ENCODE results near the gene ZNF438.

Gene ZNF438

GRCh38 chr10:30990971-30991646 is 40.6 kb downstream of the ZNF438 start:
- TF ChIP-seq CTCF (IDR thresholded peaks at IDR 0.05; ENCODE audit: borderline replicate concordance, control extremely low read depth, extremely low read depth, insufficient read depth, missing control alignments), result no peak
- no peak for DNase-seq (ENCODE audit: low spot score)
- in situ Hi-C loops (cut with MboI; ENCODE audit: low sequenced_read_pairs, unreplicated experiment), result no loop called here

- TF ChIP-seq CTCF (IDR thresholded peaks at IDR 0.05; ENCODE audit: borderline replicate concordance, control extremely low read depth, extremely low read depth, insufficient read depth, missing control alignments), result no peak
- no peak for DNase-seq (ENCODE audit: low spot score)
- in situ Hi-C loops (cut with MboI; ENCODE audit: low sequenced_read_pairs, unreplicated experiment), result no loop called here
These were observed 41.3 kb downstream of the ZNF438 start for GRCh38 chr10:30990351-30990750.

- no peak for DNase-seq (ENCODE audit: low spot score)
- in situ Hi-C loops (cut with MboI; ENCODE audit: low sequenced_read_pairs, unreplicated experiment), result no loop called here
- TF ChIP-seq CTCF (IDR thresholded peaks at IDR 0.05; ENCODE audit: borderline replicate concordance, control extremely low read depth, extremely low read depth, insufficient read depth, missing control alignments), result no peak
These were observed 42.7 kb downstream of the ZNF438 start for GRCh38 chr10:30988831-30989435.

GRCh38 chr10:30987463-30987862 is 44.2 kb downstream of the ZNF438 start:
- in situ Hi-C loops (cut with MboI; ENCODE audit: low sequenced_read_pairs, unreplicated experiment), result no loop called here
- no peak for DNase-seq (ENCODE audit: low spot score)
- TF ChIP-seq CTCF (IDR thresholded peaks at IDR 0.05; ENCODE audit: borderline replicate concordance, control extremely low read depth, extremely low read depth, insufficient read depth, missing control alignments), result no peak

GRCh38 chr10:30986053-30986555 is 45.6 kb downstream of the ZNF438 start:
- in situ Hi-C loops (cut with MboI; ENCODE audit: low sequenced_read_pairs, unreplicated experiment), result no loop called here
- DNase-seq (ENCODE audit: low spot score), result no peak
- TF ChIP-seq CTCF (IDR thresholded peaks at IDR 0.05; ENCODE audit: borderline replicate concordance, control extremely low read depth, extremely low read depth, insufficient read depth, missing control alignments), result no peak

- in situ Hi-C loops (cut with MboI; ENCODE audit: low sequenced_read_pairs, unreplicated experiment), result no loop called here
- DNase-seq (ENCODE audit: low spot score), result no peak
- no peak for TF ChIP-seq CTCF (IDR thresholded peaks at IDR 0.05; ENCODE audit: borderline replicate concordance, control extremely low read depth, extremely low read depth, insufficient read depth, missing control alignments)
These were observed 46.2 kb downstream of the ZNF438 start for GRCh38 chr10:30985512-30985911.
